GM18498 (cell line): ENCODE measurements around the gene SNX32.

ENCODE experiments used
- ATAC-seq: cut with Tn5 transposase; IDR thresholded peaks from one replicate; pipeline ENCODE4 v1.9.1; 2021; ENCODE audit warnings: mild to moderate bottlenecking, moderate library complexity; ENCODE audit not compliant: unreplicated experiment

The SNX32 gene

GRCh38 chr11:65833297-65834030, at the start of gene SNX32:
Gene SNX32 (plus strand): TSS chr11:65833963. CDS start chr11:65834066, 103 bp downstream.
- peak; percentile 98 for ATAC-seq

- no peak for ATAC-seq
These were observed 48.3 kb upstream of the SNX32 start for GRCh38 chr11:65785319-65786007.

GRCh38 chr11:65786008-65786785, 47.6 kb upstream of the SNX32 start:
- ATAC-seq: no peak

GRCh38 chr11:65786786-65787636, 46.8 kb upstream of the SNX32 start, which contains the start of gene OVOL1:
Gene OVOL1 (plus strand): TSS chr11:65787063. CDS start chr11:65787374, 311 bp downstream.
- no peak for ATAC-seq

DNA sequence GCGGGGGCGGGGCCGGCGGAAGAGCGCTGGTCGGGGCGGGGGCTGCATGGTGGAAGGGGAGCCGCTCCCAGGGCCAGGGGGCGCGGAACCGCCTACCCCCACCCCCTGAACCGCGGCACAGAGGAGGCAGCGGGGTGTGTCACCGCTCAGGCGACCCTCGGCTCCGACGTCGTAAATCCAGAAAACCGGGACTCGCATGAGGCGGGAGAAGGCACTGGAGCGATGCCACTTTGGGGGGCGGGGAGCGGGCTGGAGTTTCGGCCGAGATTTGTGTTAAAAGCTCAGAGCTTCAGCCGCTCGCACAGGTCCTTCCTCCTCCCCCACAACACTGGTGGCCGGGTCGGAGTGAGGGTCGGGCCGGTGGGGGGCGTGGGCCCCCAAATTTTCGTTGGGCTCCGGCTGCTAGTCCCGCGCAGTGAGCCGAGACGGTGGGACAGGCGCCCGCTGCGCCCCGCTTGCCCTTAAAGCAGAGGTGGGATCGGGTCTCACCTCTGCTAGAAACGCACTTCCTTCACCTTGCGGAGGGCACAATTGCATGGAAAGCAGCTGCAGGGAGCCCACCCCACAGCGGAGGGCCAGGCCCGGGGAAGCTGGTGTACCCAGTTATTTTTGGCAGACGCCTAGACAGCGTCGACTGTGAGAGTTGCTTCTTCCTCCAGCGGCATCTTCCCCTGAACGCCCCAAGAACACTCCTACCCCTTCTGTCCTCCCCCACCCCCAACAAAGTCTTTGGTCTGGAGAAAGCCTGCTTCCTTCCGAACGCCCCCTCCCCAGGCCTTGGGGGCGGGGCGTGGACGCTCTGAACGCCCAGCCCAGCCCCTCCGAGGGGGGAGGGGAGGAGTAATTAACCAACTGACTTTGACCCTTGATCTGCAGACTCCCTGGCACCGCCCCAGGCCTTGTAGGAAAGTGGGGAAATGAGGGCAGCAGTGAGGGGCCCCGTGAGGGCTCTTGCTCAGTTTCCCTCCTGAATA, 45.8 kb upstream of the SNX32 start:
- ATAC-seq: no peak

DNA sequence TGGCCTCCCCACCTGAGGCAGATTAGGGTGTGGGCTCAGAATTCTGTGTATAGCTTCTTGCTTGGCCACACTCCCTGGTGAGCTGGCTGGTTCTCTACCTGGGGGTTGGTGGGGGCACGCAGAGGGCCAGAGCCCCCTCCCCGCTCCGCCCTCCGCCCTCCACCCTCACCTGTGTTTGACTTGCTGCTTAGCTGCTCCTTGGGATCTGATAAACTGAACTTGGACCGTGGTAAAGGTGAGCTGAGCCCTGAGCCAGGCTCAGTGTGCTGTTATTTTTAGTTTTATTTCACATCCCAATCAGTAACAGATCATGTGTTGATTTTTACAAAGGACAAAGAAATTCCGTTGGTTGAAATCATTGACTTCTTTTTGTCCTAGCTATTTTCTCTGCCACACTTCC, 44.9 kb upstream of the SNX32 start:
- ATAC-seq: no peak

- ATAC-seq: no peak
These were observed 44.3 kb upstream of the SNX32 start for GRCh38 chr11:65789230-65790103.

GRCh38 chr11:65790104-65790901, 43.5 kb upstream of the SNX32 start:
- no peak for ATAC-seq

GRCh38 chr11:65790902-65791650, 42.7 kb upstream of the SNX32 start:
- ATAC-seq: no peak

DNA sequence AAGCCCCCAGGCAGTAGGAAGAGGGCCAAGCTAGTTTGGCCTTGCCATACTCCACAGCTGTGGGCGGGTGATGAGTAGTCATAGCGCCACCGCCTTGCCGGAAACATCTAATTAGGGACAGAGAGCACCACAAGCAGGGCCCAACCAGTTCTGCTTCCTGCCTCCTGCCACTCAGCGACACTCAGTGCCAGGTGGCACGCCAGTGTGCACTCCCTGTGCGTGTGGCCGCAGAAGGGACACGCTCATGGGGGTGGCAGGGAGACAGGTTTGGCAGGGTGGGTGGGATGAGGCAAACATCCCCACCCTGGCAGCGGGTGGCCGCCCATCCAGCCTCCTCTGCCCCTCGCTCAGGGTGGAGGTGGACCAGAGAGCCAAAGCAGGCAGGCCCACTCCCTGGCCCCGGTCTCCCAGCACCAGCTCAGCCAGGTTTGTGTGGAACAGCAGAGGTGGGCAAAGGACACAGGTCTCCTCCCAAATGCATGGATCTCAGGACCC, 42.0 kb upstream of the SNX32 start:
- peak; percentile 86 for ATAC-seq

GRCh38 chr11:65792456-65792855, 41.3 kb upstream of the SNX32 start:
- ATAC-seq: no peak

DNA sequence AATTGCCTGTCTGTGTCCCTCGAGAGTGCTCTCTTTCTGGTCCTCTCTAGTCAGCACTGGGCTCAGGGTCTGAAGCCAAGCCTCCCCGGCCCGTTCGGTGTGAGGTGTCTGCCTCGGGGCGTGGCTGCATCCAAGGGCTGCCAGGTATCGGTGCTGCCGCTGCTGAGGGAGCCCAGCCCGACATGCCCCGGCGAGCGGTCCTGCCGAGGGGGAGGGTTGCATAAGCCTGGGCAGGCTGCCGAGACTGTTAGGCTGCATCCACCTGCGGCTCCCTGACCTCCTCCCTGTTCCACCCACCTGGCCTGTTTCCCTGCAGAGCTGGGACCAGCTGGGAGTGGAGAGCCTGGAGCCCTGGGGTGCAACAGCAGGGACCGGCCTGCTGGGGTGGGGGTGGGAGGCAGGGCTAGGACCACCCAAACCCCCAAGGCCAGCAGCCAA, 40.6 kb upstream of the SNX32 start:
- ATAC-seq: no peak

DNA sequence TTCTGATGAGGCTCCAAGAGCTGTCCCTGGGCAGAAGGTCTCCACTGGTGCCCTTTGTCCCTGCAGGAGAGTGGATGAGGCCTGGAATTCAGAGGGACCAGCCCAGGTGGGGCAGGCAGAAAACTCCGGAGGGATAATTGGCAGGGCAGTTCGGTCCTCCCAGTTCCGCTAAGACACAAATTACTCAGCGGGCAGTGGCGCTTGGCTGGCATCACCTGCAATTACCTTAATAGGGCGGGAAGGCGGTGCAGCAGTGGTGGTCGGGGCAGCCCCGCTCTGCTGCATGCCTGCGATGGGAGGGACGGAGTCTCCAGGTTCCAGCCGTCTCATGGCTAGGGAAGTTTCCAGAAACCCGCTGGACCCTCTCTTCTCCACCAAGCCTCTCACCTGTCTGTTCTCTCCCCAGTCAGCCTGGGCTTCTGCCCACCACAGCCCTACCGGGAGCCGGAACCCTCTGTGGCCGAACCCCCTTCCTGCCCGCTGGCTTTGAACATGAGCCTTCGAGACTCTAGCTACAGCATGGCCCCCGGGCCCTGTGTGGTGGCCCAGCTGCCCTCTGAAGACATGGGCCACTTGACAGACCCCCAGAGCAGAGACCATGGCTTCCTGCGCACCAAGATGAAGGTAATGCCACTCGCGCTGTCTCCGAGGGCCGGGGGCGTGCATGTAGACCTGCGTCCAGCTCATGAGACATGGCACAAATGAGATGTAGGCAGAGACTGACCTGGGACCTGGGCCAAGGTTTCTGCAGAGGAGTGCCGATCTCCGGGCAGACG, 40.0 kb upstream of the SNX32 start:
- no peak for ATAC-seq

- no peak for ATAC-seq
These were observed 38.9 kb upstream of the SNX32 start for GRCh38 chr11:65794570-65795510.
